HCT116 (cell line): ENCODE measurements around the gene ITK. TPM values are rescaled to one million over a fixed set of nuclear protein-coding genes. Genes with fewer than 3 reads are reported as not detected.

Experiments used
- ATAC-seq: fragments of 200-7000 bp; cut with Tn5 transposase; 2 replicates; pipeline ENCODE4 v1.9.1; 2020; ENCODE audit warnings: mild to moderate bottlenecking, moderate library complexity
- Bru-seq: library from RNA; stranded (reverse); fragments of 400-500 nt; gene quantifications from one replicate; lab custom pipeline; 2021; lab: Mats Ljungman, UMichigan
- BruChase-seq, 2 experiments: library from RNA; stranded (reverse); fragments of 400-500 nt; gene quantifications; one replicate each; lab custom pipeline; 2021; lab: Mats Ljungman, UMichigan
- BruUV-seq: library from RNA; stranded (reverse); fragments of 400-500 nt; replicated peaks from 2 replicates; lab custom pipeline; 2021; lab: Mats Ljungman, UMichigan
- CTCF ChIA-PET: fragments of 300-600 bp; sonication (Branson Sonifier 250); formaldehyde crosslinking; loops from one replicate; lab custom pipeline; 2021; ENCODE audit warnings: antibody characterized with exemption; lab: Charles Lee
- POLR2A ChIA-PET: fragments of 300-600, 350-600 bp; sonication (Branson Sonifier 250); formaldehyde crosslinking; loops from one replicate; lab custom pipeline; 2021; ENCODE audit warnings: antibody characterized with exemption; lab: Charles Lee
- RAD21 ChIA-PET, 2 experiments: fragments of 300-600 bp; sonication (Branson Sonifier 250); formaldehyde crosslinking; loops; one replicate each; lab custom pipeline; 2023; ENCODE audit warnings: low total read pairs in 2 of 2; ENCODE audit not compliant: uncharacterized antibody in 2 of 2, unreplicated experiment in 2 of 2, low non-redundant PET in 1 of 2; lab: Charles Lee
- DNase-seq: peaks from one replicate; pipeline ENCODE4 v3.0.0-alpha.2; 2010; ENCODE audit warnings: low read depth, low spot score
- H2AFZ ChIP-seq: fragments of 200-600 bp; shearing (Covaris generic), sonication (generic); 2 replicates; pipeline ENCODE4 v1.6.1; 2017; ENCODE audit warnings: low read depth, mixed run types, mixed read lengths, antibody characterized with exemption, low read length; ENCODE audit not compliant: poor library complexity, severe bottlenecking
- H3K27ac ChIP-seq: 2 replicates; pipeline ENCODE4 v1.5.1; 2012; ENCODE audit warnings: low read depth, low read length
- H3K27me3 ChIP-seq: fragments of 200-600 bp; sonication (generic); 2 replicates; pipeline ENCODE4 v1.6.1; 2016; ENCODE audit warnings: mixed run types, low read length, mixed read lengths; ENCODE audit not compliant: insufficient read depth
- H3K36me3 ChIP-seq, 2 experiments: fragments of 200-500 bp in 1 of 2; fragments of 200-600 bp in 1 of 2; sonication (Bioruptor generic) in 1 of 2; sonication (generic) in 1 of 2; 2 replicates each; pipeline versions ENCODE4 v1.5.1 to v1.6.1; 2014 to 2016; ENCODE audit warnings: low read length in 2 of 2, inconsistent platforms in 1 of 2, mixed read lengths in 1 of 2, mixed run types in 1 of 2; ENCODE audit not compliant: insufficient read depth in 2 of 2, control insufficient read depth in 1 of 2
- H3K4me1 ChIP-seq, 2 experiments: fragments of 200-600 bp in 1 of 2; sonication (generic) in 1 of 2; 2 replicates each; pipeline versions ENCODE4 v1.5.1 to v1.6.1; 2012 to 2017; ENCODE audit warnings: low read length in 2 of 2, inconsistent platforms in 1 of 2, mild to moderate bottlenecking in 1 of 2, mixed read lengths in 1 of 2, mixed run types in 1 of 2, moderate library complexity in 1 of 2; ENCODE audit not compliant: insufficient read depth in 2 of 2, control insufficient read depth in 1 of 2
- H3K4me2 ChIP-seq: fragments of 200-600 bp; sonication (generic); 2 replicates; pipeline ENCODE4 v1.6.1; 2017; ENCODE audit warnings: mixed run types, low read length, mixed read lengths
- H3K4me3 ChIP-seq, 2 experiments: fragments of 200-600 bp in 1 of 2; sonication (generic) in 1 of 2; replicated peaks in 1 of 2; 2 replicates each; pipeline ENCODE4 v1.5.1; 2011 to 2016; ENCODE audit warnings: low read length in 2 of 2, control low read depth in 1 of 2, low read depth in 1 of 2, mild to moderate bottlenecking in 1 of 2, mixed read lengths in 1 of 2, mixed run types in 1 of 2
- H3K79me2 ChIP-seq: fragments of 200-600 bp; sonication (generic); 2 replicates; pipeline ENCODE4 v1.6.1; 2017; ENCODE audit warnings: mild to moderate bottlenecking, mixed run types, low read length, moderate library complexity, mixed read lengths; ENCODE audit not compliant: insufficient read depth
- H3K9ac ChIP-seq: fragments of 200-600 bp; sonication (generic); 2 replicates; pipeline ENCODE4 v1.6.1; 2016; ENCODE audit warnings: low read length, mixed read lengths
- H3K9me2 ChIP-seq: fragments of 200-600 bp; sonication (generic), shearing (Covaris generic); 2 replicates; pipeline ENCODE4 v1.6.1; 2017; ENCODE audit warnings: mixed run types, mild to moderate bottlenecking, moderate library complexity; ENCODE audit not compliant: insufficient read depth
- H3K9me3 ChIP-seq, 2 experiments: fragments of 200-500 bp in 1 of 2; fragments of 200-600 bp in 1 of 2; sonication (Bioruptor generic) in 1 of 2; sonication (generic) in 1 of 2; 2 replicates each; pipeline ENCODE4 v1.6.1; 2014 to 2017; ENCODE audit warnings: low read length in 2 of 2, mixed read lengths in 2 of 2, inconsistent platforms in 1 of 2, low read depth in 1 of 2, mild to moderate bottlenecking in 1 of 2, mixed run types in 1 of 2, moderate library complexity in 1 of 2; ENCODE audit not compliant: control insufficient read depth in 1 of 2, insufficient read depth in 1 of 2
- H4K20me1 ChIP-seq: fragments of 200-600 bp; sonication (generic), shearing (Covaris generic); 2 replicates; pipeline ENCODE4 v1.6.1; 2017; ENCODE audit warnings: mixed run types, mild to moderate bottlenecking, moderate library complexity; ENCODE audit not compliant: insufficient read depth
- CTCF ChIP-seq, 3 experiments: fragments of 200-600 bp in 1 of 3; sonication (generic) in 1 of 3; IDR thresholded peaks in 2 of 3; conservative IDR thresholded peaks in 1 of 3; 2 replicates each; pipeline ENCODE4 v1.5.1; 2012 to 2017; ENCODE audit warnings: low read depth in 2 of 3, low read length in 2 of 3, antibody characterized with exemption in 1 of 3, borderline replicate concordance in 1 of 3, control low read depth in 1 of 3, mild to moderate bottlenecking in 1 of 3, mixed read lengths in 1 of 3, mixed run types in 1 of 3, moderate library complexity in 1 of 3; ENCODE audit not compliant: insufficient read depth in 1 of 3
- EGR1 ChIP-seq: IDR thresholded peaks from 2 replicates; pipeline ENCODE4 v1.6.1; 2012; ENCODE audit warnings: low read depth
- JUND ChIP-seq: IDR thresholded peaks from 2 replicates; pipeline ENCODE4 v1.6.1; 2012
- REST ChIP-seq: IDR thresholded peaks from 2 replicates; pipeline ENCODE4 v1.6.1; 2012; ENCODE audit warnings: low read depth
- SRF ChIP-seq: IDR thresholded peaks from 2 replicates; pipeline ENCODE4 v1.6.1; 2012; ENCODE audit warnings: low read depth
- intact Hi-C: fragments of 100-400 bp; cut with micrococcal nuclease; formaldehyde crosslinking; loops from 2 replicates; pipeline ENCODE4 v1.10.0; 2022
- long read RNA-seq: library from polyadenylated mRNA; unstranded; transcript quantifications from one replicate; pipeline ENCODE4 v2.0.0, GENCODE V29; 2021; ENCODE audit not compliant: unreplicated experiment
- polyA plus RNA-seq: library from polyadenylated mRNA; unstranded; fragments of >200 nt; gene quantifications from 2 replicates; pipeline ENCODE4 v1.2.1, GENCODE V29; 2012; ENCODE audit warnings: missing spikeins
- total RNA-seq: library from RNA; stranded (reverse); gene quantifications from one replicate; pipeline ENCODE4 v1.2.1, GENCODE V29; 2021; ENCODE audit not compliant: unreplicated experiment

The ITK gene
- total RNA-seq, result 0.37 TPM
- 0.09 TPM in 1 of 2 replicates, not detected in the other for polyA plus RNA-seq
- percentile 3 among the genes with signal in this experiment for Bru-seq, nascent RNA
- BruChase-seq, experiment 1, labeled RNA remaining after a 6-hour chase, result percentile 1 among the genes with signal in this experiment
- BruChase-seq, experiment 2, labeled RNA remaining after a 2-hour chase, result percentile 1 among the genes with signal in this experiment
- long read RNA-seq, result 0 reads

GRCh38 chr5:157180374-157181264, at the start of gene ITK:
Gene ITK, plus strand, starts transcription at chr5:157180840. Its CDS starts 138 bp downstream, at chr5:157180978.
- DNase-seq (no peak), ATAC-seq (no peak)
- no peaks in the 10 kb centered on the region for H3K36me3 ChIP-seq
- ChIA-PET CTCF (no interaction called here), POLR2A (no interaction called here), RAD21 (no interaction called here)
- no peaks in the 10 kb centered on the region for H3K9me3 ChIP-seq
- no peak within 1 kb of the TSS for H3K27ac ChIP-seq
- no peaks in the 10 kb centered on the region for H4K20me1 ChIP-seq
- no TSS peak for BruUV-seq
- no peak within 1 kb of the TSS for H2AFZ ChIP-seq
- TF ChIP-seq SRF (no peak), REST (no peak), CTCF (IDR thresholded peaks at IDR 0.05 in 2 of 3, conservative IDR thresholded peaks at IDR 0.05 in 1 of 3; ENCODE audit: borderline replicate concordance in 1 of 3, insufficient read depth in 1 of 3, low read depth in 2 of 3, low read length in 2 of 3) (no peak), JUND (no peak), EGR1 (no peak)
- H3K4me2 ChIP-seq, result no peak within 1 kb of the TSS
- no peaks in the 10 kb centered on the region for H3K9me2 ChIP-seq
- intact Hi-C loops, result no loop called here
- H3K79me2 ChIP-seq, result no peaks in the 10 kb centered on the region
- no peak within 1 kb of the TSS for H3K9ac ChIP-seq
- H3K4me1 ChIP-seq, result no peaks in the 10 kb centered on the region
- H3K4me3 ChIP-seq, result no peak within 1 kb of the TSS
- peaks cover 57% of the 10 kb centered on the region for H3K27me3 ChIP-seq
